ENCODE measurements around the gene C5orf15. TPM values are rescaled to one million over a fixed set of nuclear protein-coding genes. Genes with fewer than 3 reads are reported as not detected.

C5orf15 gene
- total RNA-seq, 1 donor from 2014 or later, result 58.5 TPM

GRCh38 chr5:133910571-133910970 is 57.9 kb downstream of the C5orf15 start:
- no peaks in the 10 kb centered on the region for H3K36me3 Mint-ChIP-seq (ENCODE audit: insufficient read depth)
- H3K4me3 Mint-ChIP-seq (ENCODE audit: low read depth), result no peak overlapping the region

DNA sequence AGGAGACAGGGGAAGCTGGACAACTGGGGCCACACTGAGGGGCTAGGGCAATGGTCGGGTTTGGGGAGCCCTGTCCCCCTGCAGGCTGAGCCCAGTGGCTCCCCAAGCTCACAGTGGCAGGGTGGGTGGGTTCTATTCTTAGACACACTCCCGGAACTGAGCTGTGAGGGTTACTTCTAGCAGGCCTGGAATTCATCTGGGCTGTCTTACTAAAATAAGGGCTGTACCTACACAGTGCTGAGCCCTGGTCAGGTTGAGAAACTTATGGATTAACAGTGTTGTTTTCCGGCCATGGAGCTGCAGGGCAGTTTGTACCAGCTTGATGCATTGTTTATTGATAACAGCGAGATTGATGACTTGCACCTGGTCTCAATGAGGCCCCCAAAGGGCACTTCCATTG is 58.8 kb downstream of the C5orf15 start:
- Mint-ChIP-seq H3K4me1 (ENCODE audit: low read depth) (peaks cover 11% of the 10 kb centered on the region), H3K4me3 (ENCODE audit: low read depth) (no peak overlapping the region), H3K27ac (no peak overlapping the region), H3K36me3 (ENCODE audit: insufficient read depth) (no peaks in the 10 kb centered on the region), H3K9me3 (ENCODE audit: low read depth) (no peaks in the 10 kb centered on the region), H3K27me3 (no peaks in the 10 kb centered on the region)
- DNase-seq (ENCODE audit: low spot score, unreplicated experiment), result no peak
- TF ChIP-seq CTCF (IDR thresholded peaks at IDR 0.05; ENCODE audit: unreplicated experiment), result no peak

More at GRCh38 chr5:133910571-133910970, 57.9 kb downstream of the C5orf15 start:
- Mint-ChIP-seq H3K27me3 (no peaks in the 10 kb centered on the region), H3K27ac (no peak overlapping the region), H3K9me3 (ENCODE audit: low read depth) (no peaks in the 10 kb centered on the region), H3K4me1 (ENCODE audit: low read depth) (peaks cover 11% of the 10 kb centered on the region)
- DNase-seq (ENCODE audit: low spot score, unreplicated experiment), result no peak
- TF ChIP-seq CTCF (IDR thresholded peaks at IDR 0.05; ENCODE audit: unreplicated experiment), result no peak

DNA sequence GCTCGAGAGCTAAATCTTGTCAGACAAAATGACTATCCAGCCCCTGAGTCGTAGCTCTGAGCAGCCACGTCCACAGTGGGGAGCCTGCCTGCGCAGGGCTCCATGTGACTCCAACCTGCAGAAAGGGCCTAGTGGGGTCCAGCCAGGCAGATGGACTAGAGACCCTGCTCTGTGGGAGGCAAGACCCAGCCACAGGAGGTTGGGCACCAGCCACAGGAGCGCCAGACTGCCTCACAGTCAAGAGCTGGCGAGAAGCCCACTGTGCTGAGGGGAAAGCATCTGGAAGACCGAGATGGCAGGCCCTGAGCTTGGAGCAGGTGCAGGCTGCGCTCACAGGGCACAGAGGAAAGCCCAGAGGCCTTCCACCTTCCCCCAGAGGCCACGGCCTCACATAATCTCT is 61.4 kb downstream of the C5orf15 start:
- Mint-ChIP-seq H3K27ac (no peak overlapping the region), H3K9me3 (ENCODE audit: low read depth) (no peaks in the 10 kb centered on the region), H3K36me3 (ENCODE audit: insufficient read depth) (no peaks in the 10 kb centered on the region), H3K27me3 (peaks cover 3% of the 10 kb centered on the region), H3K4me3 (ENCODE audit: low read depth) (no peak overlapping the region), H3K4me1 (ENCODE audit: low read depth) (peaks cover 11% of the 10 kb centered on the region)
- TF ChIP-seq CTCF (IDR thresholded peaks at IDR 0.05; ENCODE audit: unreplicated experiment), result no peak
- no peak for DNase-seq (ENCODE audit: low spot score, unreplicated experiment)

GRCh38 chr5:133906303-133906702 is 62.1 kb downstream of the C5orf15 start:
- Mint-ChIP-seq H3K27ac (no peak overlapping the region), H3K4me1 (ENCODE audit: low read depth) (peaks cover 11% of the 10 kb centered on the region), H3K9me3 (ENCODE audit: low read depth) (no peaks in the 10 kb centered on the region), H3K27me3 (peaks cover 3% of the 10 kb centered on the region), H3K4me3 (ENCODE audit: low read depth) (no peak overlapping the region), H3K36me3 (ENCODE audit: insufficient read depth) (no peaks in the 10 kb centered on the region)
- DNase-seq (ENCODE audit: low spot score, unreplicated experiment), result no peak
- no peak for TF ChIP-seq CTCF (IDR thresholded peaks at IDR 0.05; ENCODE audit: unreplicated experiment)

Other genes starting within 250 kb of the C5orf15 start
- 123 and 133 TPM in 2 replicates for gene VDAC1, start 36.4 kb upstream of the C5orf15 start, total RNA-seq
- gene TCF7, start 146.1 kb upstream of the C5orf15 start, total RNA-seq, result 14.4 and 16.6 TPM in 2 replicates
- gene SKP1, start 208.3 kb upstream of the C5orf15 start, total RNA-seq, result 339 and 358 TPM in 2 replicates